IPS DF 4.7 (cell line): ENCODE data around the gene GAMT.

Experiments
- DNase-seq: peaks from one replicate; pipeline ENCODE4 v3.0.0-alpha.2; 2013; ENCODE audit warnings: low spot score; ENCODE audit errors: extremely low read depth

Gene GAMT

GRCh38 chr19:1401889-1402217 lies 511 bp upstream of the GAMT start:
- DNase-seq: no peak

- DNase-seq: no peak
These were observed 833 bp downstream of the GAMT start for GRCh38 chr19:1400281-1401137.

GRCh38 chr19:1399745-1400144 lies 1.6 kb downstream of the GAMT start:
- no peak for DNase-seq

- DNase-seq: no peak
These were observed 2.3 kb downstream of the GAMT start for GRCh38 chr19:1399079-1399478.

GRCh38 chr19:1397838-1398237 lies 3.5 kb downstream of the GAMT start:
- DNase-seq: no peak

GRCh38 chr19:1396768-1397679 lies 4.3 kb downstream of the GAMT start:
- no peak for DNase-seq

- DNase-seq: no peak
These were observed 5.1 kb downstream of the GAMT start for GRCh38 chr19:1396019-1396767.

GRCh38 chr19:1395194-1396018 lies 5.9 kb downstream of the GAMT start:
- no peak for DNase-seq

- no peak for DNase-seq
These were observed 6.8 kb downstream of the GAMT start for GRCh38 chr19:1394252-1395193.

- DNase-seq: no peak
These were observed 7.5 kb downstream of the GAMT start for GRCh38 chr19:1393841-1394240.

GRCh38 chr19:1392939-1393530 lies 8.3 kb downstream of the GAMT start:
- no peak for DNase-seq

- no peak for DNase-seq
These were observed 8.9 kb downstream of the GAMT start for GRCh38 chr19:1392407-1392806.

- DNase-seq: no peak
These were observed 10.4 kb downstream of the GAMT start for GRCh38 chr19:1390890-1391423.

- no peak for DNase-seq
These were observed 12.1 kb downstream of the GAMT start for GRCh38 chr19:1389033-1389940.

- no peak for DNase-seq
These were observed 12.7 kb downstream of the GAMT start for GRCh38 chr19:1388637-1389026.

- DNase-seq: no peak
These were observed 13.4 kb downstream of the GAMT start for GRCh38 chr19:1387684-1388636.
